Measurements from ENCODE around the gene RAB4B.
A peak's percentile ranks its signal among the peaks of the same experiment; 100 is the strongest.

The RAB4B gene

DNA sequence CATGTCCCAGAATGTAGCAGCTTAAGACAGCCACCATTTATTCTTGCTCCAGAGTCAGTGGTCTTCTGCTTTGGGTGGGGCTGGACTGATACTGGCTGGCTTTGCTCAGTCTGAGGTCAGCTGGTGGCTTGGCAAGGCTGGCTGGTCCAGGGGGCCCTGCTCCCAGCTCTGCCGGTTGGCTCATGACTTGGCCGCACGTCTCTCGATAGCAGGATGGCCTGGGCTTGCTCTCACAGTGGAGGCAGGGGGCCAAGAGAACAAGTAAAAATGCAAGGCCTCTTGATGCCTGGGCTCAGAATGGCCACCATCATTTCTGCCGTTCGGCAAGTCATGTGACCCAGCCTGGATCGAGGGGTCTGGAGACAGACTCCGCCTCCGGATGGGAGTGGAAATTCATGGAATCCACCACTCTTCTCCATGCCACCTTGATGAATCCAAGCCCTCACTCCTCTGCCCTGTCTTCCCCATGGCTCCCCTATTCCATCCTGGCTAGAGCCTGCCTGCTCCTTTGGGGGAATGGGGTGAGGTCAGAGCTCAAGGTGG is 40.9 kb upstream of the RAB4B start:
- H3K27me3 ChIP-seq, result no peaks in the 10 kb centered on the region
- H3K9me3 ChIP-seq, result no peaks in the 10 kb centered on the region
- peaks cover 63 to 88% (median 82%) of the 10 kb centered on the region in 3 donors for H3K36me3 ChIP-seq
- TF ChIP-seq, protein P1, sequence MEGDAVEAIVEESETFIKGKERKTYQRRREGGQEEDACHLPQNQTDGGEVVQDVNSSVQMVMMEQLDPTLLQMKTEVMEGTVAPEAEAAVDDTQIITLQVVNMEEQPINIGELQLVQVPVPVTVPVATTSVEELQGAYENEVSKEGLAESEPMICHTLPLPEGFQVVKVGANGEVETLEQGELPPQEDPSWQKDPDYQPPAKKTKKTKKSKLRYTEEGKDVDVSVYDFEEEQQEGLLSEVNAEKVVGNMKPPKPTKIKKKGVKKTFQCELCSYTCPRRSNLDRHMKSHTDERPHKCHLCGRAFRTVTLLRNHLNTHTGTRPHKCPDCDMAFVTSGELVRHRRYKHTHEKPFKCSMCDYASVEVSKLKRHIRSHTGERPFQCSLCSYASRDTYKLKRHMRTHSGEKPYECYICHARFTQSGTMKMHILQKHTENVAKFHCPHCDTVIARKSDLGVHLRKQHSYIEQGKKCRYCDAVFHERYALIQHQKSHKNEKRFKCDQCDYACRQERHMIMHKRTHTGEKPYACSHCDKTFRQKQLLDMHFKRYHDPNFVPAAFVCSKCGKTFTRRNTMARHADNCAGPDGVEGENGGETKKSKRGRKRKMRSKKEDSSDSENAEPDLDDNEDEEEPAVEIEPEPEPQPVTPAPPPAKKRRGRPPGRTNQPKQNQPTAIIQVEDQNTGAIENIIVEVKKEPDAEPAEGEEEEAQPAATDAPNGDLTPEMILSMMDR (IDR thresholded peaks at IDR 0.05), result no peak
- no peak overlapping the region for H3K4me3 ChIP-seq
- intact Hi-C loops (cut with DNase I; ENCODE audit: low total_unique reads), result no loop called here
- no peak overlapping the region for H3K27ac ChIP-seq
- no peak for DNase-seq
- H3K4me1 ChIP-seq, result peaks cover 0 to 10% (median 1%) of the 10 kb centered on the region in 4 donors

DNA sequence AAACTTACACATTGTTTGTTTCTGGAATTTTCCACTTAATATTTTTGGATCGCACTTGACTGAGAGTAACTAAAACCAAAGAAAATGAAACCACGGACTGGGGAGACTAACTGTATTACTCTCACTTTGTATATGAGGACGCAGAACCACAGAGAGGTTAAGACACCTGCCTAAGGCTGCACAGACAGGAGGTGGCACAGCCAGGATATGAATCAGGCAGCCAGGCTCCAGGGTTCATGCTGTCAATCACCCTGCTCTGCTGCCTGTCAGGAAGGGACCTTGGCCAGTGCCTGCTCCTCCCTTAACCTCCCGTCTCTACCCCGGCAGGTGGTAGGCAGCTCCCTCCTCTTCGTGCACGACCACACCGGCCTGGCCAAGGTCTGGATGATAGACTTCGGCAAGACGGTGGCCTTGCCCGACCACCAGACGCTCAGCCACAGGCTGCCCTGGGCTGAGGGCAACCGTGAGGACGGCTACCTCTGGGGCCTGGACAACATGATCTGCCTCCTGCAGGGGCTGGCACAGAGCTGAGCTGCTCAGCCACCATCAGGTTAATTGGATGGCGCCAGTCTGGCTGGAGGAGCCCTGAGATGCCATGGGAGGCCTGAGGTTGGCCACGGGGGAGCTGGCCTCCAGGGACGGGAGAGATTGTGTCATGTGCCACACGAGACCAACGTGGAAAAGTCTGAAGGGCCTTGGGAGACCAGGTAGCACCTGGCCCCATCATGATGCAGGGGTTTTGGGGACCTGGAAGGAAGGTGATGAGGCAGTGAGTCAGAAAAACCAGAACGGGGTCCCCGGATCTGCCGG is 38.8 kb upstream of the RAB4B start:
- peaks cover 47 to 71% (median 63%) of the 10 kb centered on the region in 3 donors for H3K36me3 ChIP-seq
- H3K4me1 ChIP-seq, result peaks cover 0 to 10% (median 2%) of the 10 kb centered on the region in 4 donors
- H3K27me3 ChIP-seq, result no peaks in the 10 kb centered on the region
- peak overlapping the region; percentile 42 to 63 for H3K27ac ChIP-seq
- TF ChIP-seq, protein P1 (IDR thresholded peaks at IDR 0.05), result no peak
- no peak overlapping the region for H3K4me3 ChIP-seq
- intact Hi-C loops (cut with DNase I; ENCODE audit: low total_unique reads), result no loop called here
- H3K9me3 ChIP-seq, result no peaks in the 10 kb centered on the region
- DNase-seq, result no peak

DNA sequence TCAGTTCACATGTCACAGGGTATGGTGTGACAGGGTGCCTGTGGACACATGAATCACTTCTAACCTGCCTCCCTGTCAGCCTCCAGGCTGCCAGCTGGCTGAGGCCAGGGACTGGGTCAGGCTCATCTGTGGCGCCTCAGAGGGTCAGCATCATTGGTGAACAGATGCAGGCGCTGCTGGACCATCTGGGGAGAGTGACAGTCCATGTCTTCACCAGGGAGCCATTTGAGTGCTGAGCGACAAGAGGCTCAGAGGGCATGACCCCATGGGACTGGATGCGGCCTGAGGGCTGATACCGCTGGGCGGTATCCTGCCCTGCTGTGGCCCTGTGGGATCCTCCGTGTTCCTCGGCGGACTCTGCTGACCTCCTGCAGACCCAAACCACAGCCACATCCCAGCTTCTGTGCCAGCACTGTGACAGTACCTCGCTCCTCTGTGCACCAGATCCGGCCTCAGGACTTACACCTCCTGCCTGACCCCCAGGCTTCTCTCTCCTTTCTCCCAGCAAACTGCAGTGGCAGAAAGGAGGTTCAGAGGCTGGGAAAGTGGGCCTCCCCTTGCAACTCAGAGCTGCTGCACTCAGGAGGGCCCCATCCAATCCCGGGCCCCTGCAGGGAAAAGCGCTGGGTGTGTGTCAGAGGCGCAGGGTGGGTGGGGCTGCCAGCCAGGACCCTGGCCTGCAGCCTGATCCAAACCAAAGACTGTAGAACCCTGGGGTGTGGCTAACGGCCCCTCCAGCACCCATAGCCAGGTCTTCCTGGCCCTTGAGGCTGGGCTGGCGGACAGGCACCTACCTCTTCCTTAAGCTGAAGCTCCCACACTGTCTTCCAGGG is 38.0 kb upstream of the RAB4B start:
- TF ChIP-seq, protein P1 (IDR thresholded peaks at IDR 0.05), result no peak
- Histone ChIP-seq H3K4me1 (peaks cover 0 to 17% (median 8%) of the 10 kb centered on the region in 4 donors), H3K4me3 (no peak overlapping the region), H3K27ac (peak overlapping the region; percentile 42 to 63), H3K27me3 (no peaks in the 10 kb centered on the region), H3K36me3 (peaks cover 39 to 62% (median 54%) of the 10 kb centered on the region in 3 donors), H3K9me3 (no peaks in the 10 kb centered on the region)
- intact Hi-C loops (cut with DNase I; ENCODE audit: low total_unique reads), result no loop called here
- DNase-seq, result no peak

DNA sequence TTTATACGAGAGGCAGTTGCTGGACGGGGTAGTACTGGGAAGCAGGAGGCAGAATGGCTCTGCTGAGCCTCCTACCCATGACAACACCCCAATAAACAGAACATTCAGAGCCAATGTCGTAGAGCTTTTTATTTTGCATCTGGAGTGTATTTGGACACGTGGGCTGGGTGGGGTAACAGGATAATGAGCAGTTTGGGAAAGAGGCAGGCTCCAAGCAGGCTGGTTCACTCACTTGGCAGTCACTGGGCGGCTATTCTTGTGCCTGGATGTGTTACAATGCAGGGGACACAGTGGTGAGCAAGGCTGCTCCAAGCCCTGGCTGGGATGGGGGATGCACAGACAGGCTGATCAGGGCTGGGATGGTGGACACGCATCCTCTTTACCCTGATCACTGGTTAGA is 37.3 kb upstream of the RAB4B start:
- Histone ChIP-seq H3K4me3 (no peak overlapping the region), H3K9me3 (no peaks in the 10 kb centered on the region), H3K27me3 (no peaks in the 10 kb centered on the region), H3K36me3 (peaks cover 34 to 55% (median 48%) of the 10 kb centered on the region in 3 donors), H3K27ac (peak overlapping the region; percentile 42 to 63), H3K4me1 (peaks cover 0 to 24% (median 15%) of the 10 kb centered on the region in 4 donors)
- TF ChIP-seq, protein P1 (IDR thresholded peaks at IDR 0.05), result no peak
- DNase-seq, result peak; percentile 84 to 89
- intact Hi-C loops (cut with DNase I; ENCODE audit: low total_unique reads), result no loop called here

DNA sequence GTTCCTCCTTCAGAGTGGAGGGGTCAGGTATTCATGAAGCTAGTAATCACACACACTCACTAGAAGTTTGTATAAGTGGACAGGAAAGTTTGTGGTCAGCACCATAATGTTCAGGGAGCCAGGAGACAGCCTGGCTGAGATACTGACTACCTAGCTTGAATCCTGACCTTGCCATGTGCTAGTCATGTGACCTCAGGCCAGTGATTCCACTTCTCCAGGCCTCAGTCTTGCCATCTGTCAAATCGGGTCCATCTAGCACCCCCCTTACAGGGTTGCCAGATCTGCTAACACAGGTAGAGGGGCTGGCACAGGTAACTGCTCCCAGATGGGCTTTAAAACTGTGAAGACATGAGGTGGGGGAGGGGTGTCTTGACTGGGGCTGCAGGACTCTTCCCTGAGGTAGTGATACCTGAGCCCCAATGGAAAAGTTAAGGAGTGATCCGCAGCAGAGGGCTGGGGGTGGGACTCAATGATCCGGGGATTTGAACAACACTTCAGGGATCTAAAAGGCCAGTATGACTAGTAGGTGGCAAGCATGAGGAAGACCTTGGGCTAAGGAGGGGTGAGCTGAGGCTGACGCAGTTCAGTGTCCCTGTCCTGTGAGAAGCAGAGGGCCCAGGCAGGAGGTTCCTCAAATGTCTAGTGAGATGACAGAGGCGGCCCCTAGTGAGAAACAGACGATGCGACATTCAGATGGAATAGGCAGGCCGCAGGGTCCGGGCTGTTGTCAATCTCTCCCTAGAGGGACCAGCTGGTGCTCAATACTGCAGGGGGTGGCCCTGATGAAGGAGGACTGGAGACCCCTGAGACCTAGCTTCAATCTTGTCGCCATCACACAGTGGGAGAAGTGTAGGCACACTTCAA is 36.3 kb upstream of the RAB4B start:
- Histone ChIP-seq H3K27ac (peak overlapping the region; percentile 42 to 63), H3K27me3 (no peaks in the 10 kb centered on the region), H3K4me3 (no peak overlapping the region), H3K4me1 (peaks cover 0 to 30% (median 17%) of the 10 kb centered on the region in 4 donors), H3K9me3 (no peaks in the 10 kb centered on the region), H3K36me3 (peaks cover 25 to 45% (median 37%) of the 10 kb centered on the region in 3 donors)
- TF ChIP-seq, protein P1 (IDR thresholded peaks at IDR 0.05), result no peak
- intact Hi-C loops (cut with DNase I; ENCODE audit: low total_unique reads), result no loop called here
- no peak for DNase-seq
